ENCODE data around the gene SGIP1. TPM values are rescaled to one million over a fixed set of nuclear protein-coding genes. Genes with fewer than 3 reads are reported as not detected.

SGIP1 gene
- total and polyA plus RNA-seq, 8 donors: 6.8 to 16.6 (median 8.6) TPM

DNA sequence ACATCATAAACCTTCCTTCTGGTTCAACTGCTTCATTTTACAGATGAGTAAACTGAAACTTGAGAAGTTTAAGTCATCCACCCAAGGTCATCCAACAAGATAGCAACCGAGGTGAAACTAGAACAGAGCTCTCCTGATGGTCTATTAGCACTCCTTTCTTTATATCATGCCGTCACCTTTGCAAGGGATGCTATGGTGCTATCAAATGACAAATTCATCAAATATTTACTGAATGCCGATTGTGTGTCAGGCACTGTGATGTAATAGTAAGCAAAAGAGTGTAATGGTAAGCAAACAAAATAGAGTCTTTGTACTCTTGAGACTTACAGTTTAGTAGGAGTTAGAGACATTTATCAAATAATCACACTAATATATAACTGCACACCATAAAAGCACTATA, 14.0 kb upstream of the SGIP1 start:
- TF ChIP-seq, protein P1, sequence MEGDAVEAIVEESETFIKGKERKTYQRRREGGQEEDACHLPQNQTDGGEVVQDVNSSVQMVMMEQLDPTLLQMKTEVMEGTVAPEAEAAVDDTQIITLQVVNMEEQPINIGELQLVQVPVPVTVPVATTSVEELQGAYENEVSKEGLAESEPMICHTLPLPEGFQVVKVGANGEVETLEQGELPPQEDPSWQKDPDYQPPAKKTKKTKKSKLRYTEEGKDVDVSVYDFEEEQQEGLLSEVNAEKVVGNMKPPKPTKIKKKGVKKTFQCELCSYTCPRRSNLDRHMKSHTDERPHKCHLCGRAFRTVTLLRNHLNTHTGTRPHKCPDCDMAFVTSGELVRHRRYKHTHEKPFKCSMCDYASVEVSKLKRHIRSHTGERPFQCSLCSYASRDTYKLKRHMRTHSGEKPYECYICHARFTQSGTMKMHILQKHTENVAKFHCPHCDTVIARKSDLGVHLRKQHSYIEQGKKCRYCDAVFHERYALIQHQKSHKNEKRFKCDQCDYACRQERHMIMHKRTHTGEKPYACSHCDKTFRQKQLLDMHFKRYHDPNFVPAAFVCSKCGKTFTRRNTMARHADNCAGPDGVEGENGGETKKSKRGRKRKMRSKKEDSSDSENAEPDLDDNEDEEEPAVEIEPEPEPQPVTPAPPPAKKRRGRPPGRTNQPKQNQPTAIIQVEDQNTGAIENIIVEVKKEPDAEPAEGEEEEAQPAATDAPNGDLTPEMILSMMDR (IDR thresholded peaks at IDR 0.05): no peak
- intact Hi-C loops (cut with DNase I): no loop called here
- no peak for ATAC-seq
- no peaks in the 10 kb centered on the region for H3K9me3 ChIP-seq
- no peak overlapping the region for H3K27ac ChIP-seq
- no peaks in the 10 kb centered on the region for H3K27me3 ChIP-seq
- no peaks in the 10 kb centered on the region for H3K4me1 ChIP-seq
- no peak for DNase-seq
- H3K36me3 ChIP-seq: no peaks in the 10 kb centered on the region
- no peak overlapping the region for H3K4me3 ChIP-seq

DNA sequence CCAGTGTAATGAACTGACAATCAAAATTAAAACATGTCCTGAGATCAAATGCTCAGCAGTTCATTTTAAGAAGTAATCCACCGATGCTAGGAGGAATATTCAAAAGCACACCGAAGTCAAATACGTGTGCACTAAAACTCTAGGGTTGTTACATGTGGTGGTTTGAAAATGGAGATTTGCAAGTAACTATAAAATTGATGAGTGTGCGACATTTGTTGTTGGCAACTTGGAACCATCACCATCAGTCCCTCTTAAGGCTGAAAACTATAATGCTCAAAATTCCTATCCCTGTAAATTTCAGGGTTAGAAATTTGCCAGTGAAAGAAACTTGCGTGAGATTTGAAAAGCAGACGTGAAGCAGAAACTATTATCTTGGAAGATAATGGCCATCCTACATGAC, 13.3 kb upstream of the SGIP1 start:
- no peaks in the 10 kb centered on the region for H3K4me1 ChIP-seq
- intact Hi-C loops (cut with DNase I): no loop called here
- H3K36me3 ChIP-seq: no peaks in the 10 kb centered on the region
- H3K4me3 ChIP-seq: no peak overlapping the region
- no peaks in the 10 kb centered on the region for H3K27me3 ChIP-seq
- TF ChIP-seq, protein P1 (IDR thresholded peaks at IDR 0.05): no peak
- H3K9me3 ChIP-seq: no peaks in the 10 kb centered on the region
- DNase-seq (no peak), ATAC-seq (no peak)
- no peak overlapping the region for H3K27ac ChIP-seq

DNA sequence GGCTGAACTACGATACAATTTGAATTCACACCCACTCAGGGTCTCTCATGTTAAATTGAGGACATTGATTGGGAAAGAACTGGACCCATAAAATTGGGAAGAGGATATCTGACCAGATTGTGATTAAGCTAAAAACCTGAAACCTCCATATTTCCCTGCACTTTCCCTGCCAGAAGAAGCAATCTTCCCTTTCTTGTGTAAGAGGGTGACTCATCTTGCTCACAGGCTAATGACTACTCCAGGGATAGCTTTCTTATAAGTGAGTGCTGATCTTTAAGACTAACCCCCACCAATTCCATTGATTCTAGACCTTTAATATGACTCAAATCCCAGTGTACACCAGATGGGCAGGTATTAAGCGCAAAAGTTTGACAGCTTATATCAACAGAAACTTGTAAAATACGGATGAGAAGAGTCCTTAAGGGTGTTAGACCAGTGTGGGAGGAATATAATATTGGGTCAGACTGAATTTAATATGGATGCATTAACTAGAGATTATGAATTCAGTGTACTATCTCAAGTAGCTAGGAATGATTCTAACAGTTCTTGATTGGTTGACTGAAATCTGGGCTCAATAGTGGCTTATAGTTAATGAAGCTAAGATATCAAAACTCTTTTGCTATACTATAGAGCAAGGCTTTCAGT, 12.1 kb upstream of the SGIP1 start:
- intact Hi-C loops (cut with DNase I): no loop called here
- DNase-seq: no peak
- no peaks in the 10 kb centered on the region for H3K9me3 ChIP-seq
- no peaks in the 10 kb centered on the region for H3K4me1 ChIP-seq
- H3K27ac ChIP-seq: no peak overlapping the region
- no peaks in the 10 kb centered on the region for H3K27me3 ChIP-seq
- H3K4me3 ChIP-seq: no peak overlapping the region
- no peaks in the 10 kb centered on the region for H3K36me3 ChIP-seq
- ATAC-seq: peak; percentile 53
- TF ChIP-seq, protein P1 (IDR thresholded peaks at IDR 0.05): no peak

DNA sequence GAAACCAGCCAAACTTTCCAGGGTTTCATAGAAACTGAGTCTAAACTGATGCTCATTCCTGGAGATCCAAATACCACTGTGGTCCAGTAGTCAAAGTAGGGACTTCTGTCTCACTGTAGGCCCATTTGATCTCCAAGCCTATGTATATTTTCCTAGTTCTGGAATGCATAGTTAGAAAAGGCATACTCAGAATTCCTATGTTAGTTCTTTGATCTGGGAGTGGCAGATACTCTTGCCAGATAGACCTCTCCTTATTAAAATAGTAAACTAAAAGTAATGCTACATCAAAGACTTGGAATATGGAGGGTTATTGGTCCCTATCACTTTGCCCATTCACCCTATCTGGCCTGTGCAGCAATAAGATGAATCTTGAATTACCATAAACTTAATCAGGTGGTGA, 10.4 kb upstream of the SGIP1 start:
- DNase-seq: no peak

DNA sequence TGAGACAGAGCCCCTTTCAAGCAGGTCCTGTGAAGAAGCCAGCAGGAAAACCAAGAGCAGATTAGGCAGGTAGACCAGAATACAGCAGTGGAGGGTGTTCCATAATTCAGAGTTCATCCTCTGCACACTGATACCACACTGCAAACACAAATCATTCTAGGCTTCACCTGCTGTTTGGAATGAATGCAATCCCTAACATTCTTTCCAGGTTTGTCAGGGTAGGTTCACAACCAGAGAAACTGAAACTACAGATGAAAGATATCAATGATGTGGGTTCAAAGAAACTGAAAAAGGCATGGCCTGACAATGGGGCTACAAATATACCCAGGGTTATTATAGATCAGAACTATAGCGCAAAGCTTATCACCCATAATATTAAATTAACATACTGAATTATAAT, 8.9 kb upstream of the SGIP1 start:
- no peak overlapping the region for H3K27ac ChIP-seq
- H3K4me3 ChIP-seq: no peak overlapping the region
- ATAC-seq: no peak
- DNase-seq: no peak
- H3K27me3 ChIP-seq: no peaks in the 10 kb centered on the region
- TF ChIP-seq, protein P1 (IDR thresholded peaks at IDR 0.05): no peak
- intact Hi-C loops (cut with DNase I): no loop called here
- no peaks in the 10 kb centered on the region for H3K36me3 ChIP-seq
- H3K9me3 ChIP-seq: no peaks in the 10 kb centered on the region
- no peaks in the 10 kb centered on the region for H3K4me1 ChIP-seq

More for the DNA sequence above, 10.4 kb upstream of the SGIP1 start:
- TF ChIP-seq, protein P1 (IDR thresholded peaks at IDR 0.05): no peak
- intact Hi-C loops (cut with DNase I): no loop called here
- no peak for ATAC-seq
- H3K27ac ChIP-seq: no peak overlapping the region
- H3K9me3 ChIP-seq: no peaks in the 10 kb centered on the region
- H3K27me3 ChIP-seq: no peaks in the 10 kb centered on the region
- no peak overlapping the region for H3K4me3 ChIP-seq
- no peaks in the 10 kb centered on the region for H3K4me1 ChIP-seq
- no peaks in the 10 kb centered on the region for H3K36me3 ChIP-seq
